HG03139 (cell line): ENCODE measurements around the gene ZBTB46.

ENCODE experiments used
- ATAC-seq: cut with Tn5 transposase; IDR thresholded peaks from one replicate; pipeline ENCODE4 v1.9.1; 2021; ENCODE audit not compliant: unreplicated experiment

Gene ZBTB46

GRCh38 chr20:63839620-63840019 is 8.6 kb upstream of the ZBTB46 start:
- ATAC-seq: no peak

GRCh38 chr20:63837479-63837878 is 6.4 kb upstream of the ZBTB46 start:
- no peak for ATAC-seq

- no peak for ATAC-seq
Observed at GRCh38 chr20:63836458-63837344, 5.6 kb upstream of the ZBTB46 start.

- ATAC-seq: no peak
Observed at GRCh38 chr20:63835021-63835858, 4.2 kb upstream of the ZBTB46 start.

GRCh38 chr20:63834491-63834880 is 3.4 kb upstream of the ZBTB46 start:
- no peak for ATAC-seq

GRCh38 chr20:63833776-63834490 is 2.9 kb upstream of the ZBTB46 start:
- ATAC-seq: no peak

GRCh38 chr20:63831993-63832686 is 1.1 kb upstream of the ZBTB46 start:
- ATAC-seq: no peak

- no peak for ATAC-seq
Observed at GRCh38 chr20:63831646-63831992, 555 bp upstream of the ZBTB46 start.

GRCh38 chr20:63829945-63830835 is 874 bp downstream of the ZBTB46 start:
- ATAC-seq: no peak

- ATAC-seq: no peak
Observed at GRCh38 chr20:63829603-63829944, 1.5 kb downstream of the ZBTB46 start.

GRCh38 chr20:63828951-63829350 is 2.1 kb downstream of the ZBTB46 start:
- no peak for ATAC-seq

GRCh38 chr20:63828545-63828944 is 2.5 kb downstream of the ZBTB46 start:
- ATAC-seq: no peak

- no peak for ATAC-seq
Observed at GRCh38 chr20:63828124-63828523, 2.9 kb downstream of the ZBTB46 start.

GRCh38 chr20:63826753-63827152 is 4.3 kb downstream of the ZBTB46 start:
- no peak for ATAC-seq

GRCh38 chr20:63825331-63826118 is 5.5 kb downstream of the ZBTB46 start:
- no peak for ATAC-seq

- ATAC-seq: no peak
Observed at GRCh38 chr20:63823691-63824311, 7.3 kb downstream of the ZBTB46 start.

- no peak for ATAC-seq
Observed at GRCh38 chr20:63822276-63822696, 8.8 kb downstream of the ZBTB46 start.

GRCh38 chr20:63821811-63822210 is 9.3 kb downstream of the ZBTB46 start:
- no peak for ATAC-seq
